GM19397 (cell line): ENCODE data around the gene RAC3.

Source experiments
- ATAC-seq: cut with Tn5 transposase; IDR thresholded peaks from one replicate; pipeline ENCODE4 v1.9.1; 2021; ENCODE audit warnings: mild to moderate bottlenecking, moderate library complexity; ENCODE audit not compliant: unreplicated experiment

The RAC3 gene

DNA sequence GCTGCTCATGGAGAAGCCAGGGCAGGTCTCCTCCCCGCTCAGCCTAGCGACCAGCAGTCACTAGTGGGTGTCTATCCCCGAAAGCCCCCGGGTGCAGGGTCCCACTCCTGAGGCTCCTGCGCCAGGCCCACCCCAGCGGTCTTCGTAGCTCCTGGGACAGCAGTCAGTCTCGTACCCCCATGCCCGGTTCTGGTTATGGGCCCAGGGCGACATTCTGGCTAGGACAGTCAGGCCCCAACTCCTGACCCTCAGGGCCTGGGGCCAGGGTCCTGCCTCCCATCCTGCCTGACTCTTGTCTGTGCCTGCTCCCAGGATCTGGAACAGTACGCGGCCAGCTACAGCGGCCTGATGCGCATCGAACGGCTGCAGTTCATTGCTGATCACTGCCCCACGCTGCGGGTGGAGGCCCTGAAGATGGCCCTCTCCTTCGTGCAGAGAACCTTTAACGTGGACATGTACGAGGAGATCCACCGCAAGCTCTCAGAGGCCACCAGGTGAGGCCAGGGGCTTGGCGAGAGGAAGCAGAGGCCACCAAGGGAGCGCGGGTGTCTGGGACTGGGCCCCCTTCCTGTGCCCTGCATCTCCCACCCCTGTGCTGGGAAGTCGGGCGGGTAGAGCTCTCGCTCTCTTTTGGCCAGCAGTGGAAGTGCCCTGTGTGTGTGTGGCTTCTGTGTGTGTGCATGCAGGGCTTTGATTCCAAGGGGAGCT is 22.2 kb downstream of the RAC3 start:
- ATAC-seq = no peak

GRCh38 chr17:82054351-82055022 is 23.0 kb downstream of the RAC3 start:
- no peak for ATAC-seq

- ATAC-seq = no peak
Observed at GRCh38 chr17:82055023-82055964, 23.8 kb downstream of the RAC3 start.

DNA sequence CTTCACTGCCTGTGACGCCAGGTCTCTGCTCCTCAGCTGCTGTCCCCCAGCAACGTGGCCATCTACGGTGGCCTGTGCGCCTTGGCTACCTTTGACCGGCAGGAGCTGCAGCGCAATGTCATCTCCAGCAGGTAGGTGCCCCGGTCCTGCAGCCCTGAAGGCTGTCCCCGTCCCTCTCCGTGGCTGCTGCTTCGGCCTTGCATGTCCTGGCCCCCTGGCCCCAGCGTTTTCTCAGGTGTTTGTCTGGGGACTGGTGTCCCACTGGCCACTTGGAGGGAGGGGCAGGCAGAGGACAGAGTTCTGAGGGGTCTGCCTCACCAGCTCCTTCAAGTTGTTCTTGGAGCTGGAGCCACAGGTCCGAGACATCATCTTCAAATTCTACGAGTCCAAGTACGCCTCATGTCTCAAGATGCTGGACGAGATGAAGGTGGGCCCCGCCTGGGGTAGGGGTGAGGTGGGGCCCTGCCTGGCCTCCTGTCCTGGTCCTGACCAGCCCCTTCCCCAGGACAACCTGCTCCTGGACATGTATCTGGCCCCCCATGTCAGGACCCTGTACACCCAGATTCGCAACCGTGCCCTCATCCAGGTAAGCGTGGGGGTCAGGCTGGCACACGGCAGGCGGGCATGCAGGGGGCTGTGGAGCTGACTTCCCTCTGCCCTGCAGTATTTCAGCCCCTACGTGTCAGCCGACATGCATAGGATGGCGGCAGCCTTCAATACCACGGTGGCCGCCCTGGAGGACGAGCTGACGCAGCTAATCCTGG is 24.7 kb downstream of the RAC3 start:
- ATAC-seq = no peak

DNA sequence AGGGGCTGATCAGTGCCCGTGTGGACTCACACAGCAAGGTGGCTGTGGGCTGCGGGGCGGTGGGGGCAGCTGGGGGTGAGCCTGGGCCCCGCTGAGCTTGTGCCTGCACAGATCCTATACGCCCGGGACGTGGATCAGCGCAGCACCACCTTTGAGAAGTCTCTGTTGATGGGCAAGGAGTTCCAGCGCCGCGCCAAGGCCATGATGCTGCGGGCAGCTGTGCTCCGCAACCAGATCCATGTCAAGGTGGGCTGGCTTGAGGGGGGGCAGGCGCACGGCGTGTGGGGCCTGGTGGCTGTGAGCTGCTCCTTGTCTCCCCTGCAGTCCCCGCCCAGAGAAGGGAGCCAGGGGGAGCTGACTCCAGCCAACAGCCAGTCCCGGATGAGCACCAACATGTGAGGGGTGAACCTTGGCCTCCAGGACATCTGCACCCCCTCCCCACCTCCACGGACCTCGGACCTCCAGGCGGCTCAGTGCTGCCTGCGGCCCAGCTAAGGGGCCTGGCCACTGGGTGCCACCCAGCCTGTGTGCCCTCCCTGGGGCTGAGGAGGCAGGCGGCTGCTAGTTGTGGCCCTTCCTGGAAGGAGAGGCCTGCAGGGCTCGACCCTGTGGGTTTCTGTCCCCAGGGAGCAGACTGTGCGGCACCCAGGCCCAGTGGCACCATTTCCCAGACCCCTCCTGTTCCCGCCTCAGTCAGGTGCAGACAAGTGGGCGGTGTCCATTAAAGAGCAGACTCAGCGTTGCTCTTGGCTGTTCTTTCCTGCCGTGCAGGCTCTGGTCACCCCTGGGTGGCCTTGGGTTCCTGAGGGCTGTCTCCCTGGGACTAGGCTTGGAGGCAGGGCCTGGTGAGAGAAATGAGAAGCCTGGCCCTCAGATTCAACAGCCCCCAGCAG is 25.5 kb downstream of the RAC3 start:
- no peak for ATAC-seq

DNA sequence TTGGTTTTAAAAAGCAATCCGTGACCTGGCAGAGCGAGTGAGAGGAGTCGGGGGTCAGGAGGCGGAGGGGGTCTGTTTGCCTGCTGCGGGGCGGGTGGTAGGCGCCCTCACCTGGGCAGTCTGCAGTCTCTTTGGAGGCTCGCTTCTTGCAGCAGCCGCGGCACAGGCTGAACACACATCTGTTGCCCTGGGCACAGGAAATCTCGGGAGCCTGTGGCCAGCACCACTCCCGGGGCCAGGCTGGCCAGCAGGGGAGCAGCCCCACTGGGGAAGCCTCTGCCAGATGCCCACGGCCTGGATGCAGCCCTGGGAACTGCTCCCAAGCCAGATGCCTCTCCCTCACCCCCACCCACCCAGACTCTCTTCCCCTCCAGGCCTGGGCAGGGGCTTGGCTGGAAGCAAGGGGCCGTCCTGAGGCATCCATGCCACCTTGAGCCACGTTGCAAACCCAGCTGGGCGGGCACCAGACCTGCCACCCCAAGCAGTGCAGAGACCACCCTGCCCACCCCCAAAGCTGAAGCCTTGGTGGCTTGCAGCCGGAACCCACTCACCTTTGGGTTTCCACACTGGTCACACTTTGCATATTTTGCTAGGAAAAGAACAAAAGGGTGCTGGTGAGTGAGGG is 26.9 kb downstream of the RAC3 start:
- ATAC-seq = no peak

GRCh38 chr17:82058855-82059249 is 27.4 kb downstream of the RAC3 start:
- no peak for ATAC-seq

DNA sequence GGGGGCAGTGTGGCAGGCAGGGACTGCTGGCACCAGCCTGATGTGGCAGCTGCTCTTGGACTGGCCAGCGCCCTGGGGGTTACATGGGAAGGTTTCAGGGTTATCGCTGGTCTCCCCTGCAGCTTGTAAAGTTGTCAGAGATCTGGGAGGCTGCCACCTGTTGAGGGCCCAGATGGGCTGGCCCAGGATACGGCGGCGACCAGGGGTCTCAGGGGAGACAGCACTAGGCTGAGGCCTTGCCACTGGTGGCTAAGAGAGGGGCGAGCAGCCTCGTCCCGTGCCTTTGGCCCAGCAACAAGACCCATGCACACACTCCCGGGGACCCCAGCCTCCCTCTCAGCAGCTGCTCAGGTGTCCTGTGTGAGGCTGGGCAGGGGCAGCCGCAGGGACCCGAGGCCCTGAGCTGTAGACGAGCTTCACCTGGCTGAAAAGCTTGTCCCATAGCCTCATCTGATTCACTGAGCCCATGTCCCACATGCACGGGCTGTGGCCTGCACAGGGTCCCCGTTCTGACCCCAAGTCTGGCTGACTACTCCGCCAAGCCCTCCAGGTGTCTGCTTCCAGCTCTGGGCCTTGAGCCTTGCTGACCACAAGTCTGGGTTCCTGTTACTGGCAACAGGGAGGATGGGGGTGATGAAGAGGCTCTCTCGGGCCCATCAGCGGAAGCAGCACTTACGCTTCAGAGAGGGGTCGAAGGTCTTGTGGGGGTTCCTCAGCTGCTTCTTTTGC is 28.0 kb downstream of the RAC3 start:
- ATAC-seq = no peak

- ATAC-seq = no peak
Observed at GRCh38 chr17:82060001-82060380, 28.5 kb downstream of the RAC3 start.

DNA sequence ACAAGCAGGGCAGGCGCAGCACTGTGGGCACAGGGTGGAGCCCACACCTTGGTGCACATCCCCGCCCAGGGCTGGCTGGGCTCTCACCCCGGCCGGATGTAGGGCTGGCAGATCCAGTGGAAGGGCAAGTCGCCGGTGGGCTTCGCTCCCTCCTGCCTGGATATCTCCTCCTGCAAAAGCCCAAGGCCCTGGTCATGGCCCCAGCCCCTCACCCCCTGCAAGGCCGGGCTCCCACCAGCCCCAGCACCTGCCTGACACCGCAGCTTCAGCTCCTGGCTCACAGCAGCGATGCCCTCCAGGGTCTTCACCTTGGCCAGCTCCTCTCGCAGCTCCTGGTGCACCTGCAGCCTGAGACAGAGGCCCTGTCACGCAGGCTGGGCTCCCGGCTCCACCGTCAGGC is 29.1 kb downstream of the RAC3 start:
- ATAC-seq = no peak

DNA sequence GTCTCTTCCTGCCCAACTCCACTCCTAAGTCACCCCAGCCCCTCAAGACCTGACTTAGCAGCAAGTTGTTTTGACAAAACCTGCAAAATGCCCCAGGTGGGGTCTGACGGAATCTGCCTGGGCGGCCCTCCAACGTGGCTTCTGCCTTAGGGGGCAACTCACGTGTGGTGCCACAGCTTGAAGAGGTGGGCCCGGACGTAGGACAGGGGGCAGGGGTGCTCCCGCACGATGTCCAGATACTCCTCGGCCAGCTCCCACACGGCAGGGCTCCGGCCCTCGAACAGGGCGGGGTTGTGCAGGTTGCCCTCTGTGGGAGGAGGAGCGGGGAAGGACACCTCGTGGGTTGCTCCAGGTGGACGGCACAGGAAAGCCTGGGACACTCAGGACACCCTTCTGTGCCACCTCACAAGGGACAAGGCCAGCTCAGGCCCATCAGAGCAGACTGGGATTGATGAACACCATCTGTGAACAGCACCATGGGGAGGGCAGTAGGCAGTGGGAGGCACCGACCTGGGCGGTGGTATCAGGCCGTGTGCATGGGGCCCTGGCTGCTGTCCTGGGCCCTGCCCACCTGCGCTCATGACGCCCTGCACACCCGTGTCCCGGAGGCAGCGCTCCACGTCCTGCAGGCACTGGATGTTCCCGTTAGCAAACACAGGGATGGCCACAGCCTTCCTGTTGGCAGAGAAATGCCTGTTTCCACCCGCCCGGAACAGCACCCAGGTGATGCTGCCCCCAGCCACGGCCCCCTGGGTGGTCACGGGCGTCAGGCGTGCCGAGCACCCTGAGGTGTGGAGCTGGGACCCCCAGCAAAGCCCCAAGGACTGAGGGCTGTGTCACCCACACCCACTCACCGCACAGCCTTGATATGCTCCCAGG is 29.8 kb downstream of the RAC3 start:
- no peak for ATAC-seq

- no peak for ATAC-seq
Observed at GRCh38 chr17:82062076-82062983, 30.9 kb downstream of the RAC3 start.

DNA sequence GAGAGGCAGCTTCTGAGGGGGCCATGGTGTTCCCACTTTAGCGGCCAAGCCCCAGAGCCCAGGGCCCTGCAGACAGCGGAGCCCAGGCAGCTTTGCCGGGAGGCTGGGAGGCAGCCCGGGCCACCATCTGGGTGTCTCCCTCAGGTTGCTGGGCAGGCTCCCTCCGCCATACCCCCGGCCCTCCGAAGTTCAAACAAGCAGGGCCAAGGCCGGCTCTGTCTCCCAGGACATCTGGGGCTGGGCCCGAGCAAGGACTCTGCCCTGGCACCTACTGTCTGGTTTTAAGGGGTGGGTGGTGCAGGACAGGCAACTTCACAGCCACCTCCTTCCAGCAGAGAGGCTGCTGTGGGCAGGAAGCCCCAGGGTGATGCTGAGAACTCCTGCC is 31.5 kb downstream of the RAC3 start:
- no peak for ATAC-seq

- no peak for ATAC-seq
Observed at GRCh38 chr17:82063424-82064415, 32.2 kb downstream of the RAC3 start.

GRCh38 chr17:82064433-82065192 is 33.1 kb downstream of the RAC3 start:
- ATAC-seq = no peak
